AG08396 (cell line): ENCODE results near the gene DOK6.

Experiments used
- DNase-seq: peaks from one replicate; pipeline ENCODE4 v3.0.0; 2012; ENCODE audit warnings: low spot score, mixed read lengths

The DOK6 gene

DNA sequence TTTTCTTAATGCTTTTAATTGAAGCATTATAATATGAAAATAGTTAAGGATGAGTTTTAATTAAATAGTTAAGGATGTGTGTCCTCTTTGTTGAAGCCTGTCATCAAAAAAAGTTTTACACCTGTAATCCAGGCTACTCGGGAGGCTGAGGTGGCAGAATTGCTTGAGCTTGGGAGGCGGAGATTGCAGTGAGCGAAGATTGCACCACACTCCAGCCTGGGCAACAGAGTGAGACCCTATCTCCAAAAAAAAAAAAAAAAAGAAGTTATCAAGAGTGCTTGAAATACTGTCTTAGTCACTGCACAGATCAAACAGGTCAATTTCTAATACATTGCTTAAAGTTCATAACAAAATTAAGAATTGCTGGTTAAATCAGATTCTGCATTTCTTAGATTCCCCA is 353.4 kb downstream of the DOK6 start:
- no peak for DNase-seq

DNA sequence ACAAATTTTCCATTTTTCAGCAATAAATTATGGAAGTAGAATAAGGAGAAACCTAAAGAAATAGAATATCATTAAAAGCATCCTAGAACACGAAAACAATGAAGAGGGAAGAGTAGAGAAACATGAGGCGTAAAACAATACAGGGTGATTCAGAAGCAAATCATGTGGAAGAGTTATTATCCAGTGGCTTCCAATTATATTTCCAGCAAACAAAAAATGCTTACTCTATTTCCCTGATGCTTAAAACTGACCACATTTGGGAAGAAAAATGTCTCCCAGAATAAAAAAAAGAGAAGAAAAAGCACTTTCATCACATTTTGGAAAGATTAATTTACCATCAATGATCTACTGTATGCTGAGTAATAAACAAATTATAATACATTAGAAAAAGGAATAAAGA is 354.4 kb downstream of the DOK6 start:
- no peak for DNase-seq

DNA sequence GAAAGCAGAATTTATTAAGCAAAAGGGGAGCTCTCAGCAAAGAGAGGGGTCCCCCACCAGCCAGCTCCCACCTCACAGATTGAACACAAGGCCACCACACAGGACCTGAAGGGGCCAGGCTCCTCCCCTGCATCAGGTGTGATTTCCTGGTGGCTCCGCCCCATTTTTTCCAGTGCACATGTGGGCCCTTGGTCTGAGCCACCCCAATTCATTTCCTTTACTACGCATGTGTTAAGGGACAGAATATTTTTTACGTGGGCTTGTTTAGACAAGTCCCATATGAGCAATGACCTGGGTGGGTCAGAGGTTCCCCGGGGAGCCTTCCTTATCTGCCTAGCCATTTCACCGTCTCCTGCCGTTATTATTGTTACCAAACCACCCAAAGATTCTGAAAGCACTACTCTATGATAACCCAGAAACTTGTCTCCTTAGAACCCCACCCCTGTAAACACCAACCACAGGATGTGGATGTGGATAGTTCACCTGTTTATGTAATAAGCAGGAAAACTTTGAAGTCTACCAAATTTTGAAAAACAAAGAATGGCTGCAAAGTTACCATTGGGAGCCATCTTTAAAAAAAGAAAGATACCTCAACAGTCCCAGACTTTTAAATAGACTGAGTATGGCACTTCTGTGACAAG is 355.3 kb downstream of the DOK6 start:
- DNase-seq, result no peak

DNA sequence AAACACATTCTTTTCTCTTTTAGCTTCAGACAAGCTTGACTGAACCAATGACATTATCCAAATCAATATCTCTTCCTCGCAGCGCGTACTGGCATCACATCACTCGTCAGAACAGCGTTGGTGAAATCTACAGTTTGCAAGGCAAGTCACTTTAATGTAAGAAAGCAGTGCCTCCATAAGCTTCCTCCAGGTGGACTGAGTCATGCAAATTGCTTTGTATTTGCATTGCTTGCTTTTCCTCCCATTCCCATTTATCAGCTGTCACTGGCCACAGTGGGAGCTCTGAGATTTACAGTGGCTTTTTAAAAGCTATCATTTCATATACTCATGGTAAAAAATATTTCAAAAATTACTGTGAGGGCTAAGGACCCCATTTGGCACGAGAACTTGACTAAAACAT is 357.0 kb downstream of the DOK6 start:
- DNase-seq, result no peak

DNA sequence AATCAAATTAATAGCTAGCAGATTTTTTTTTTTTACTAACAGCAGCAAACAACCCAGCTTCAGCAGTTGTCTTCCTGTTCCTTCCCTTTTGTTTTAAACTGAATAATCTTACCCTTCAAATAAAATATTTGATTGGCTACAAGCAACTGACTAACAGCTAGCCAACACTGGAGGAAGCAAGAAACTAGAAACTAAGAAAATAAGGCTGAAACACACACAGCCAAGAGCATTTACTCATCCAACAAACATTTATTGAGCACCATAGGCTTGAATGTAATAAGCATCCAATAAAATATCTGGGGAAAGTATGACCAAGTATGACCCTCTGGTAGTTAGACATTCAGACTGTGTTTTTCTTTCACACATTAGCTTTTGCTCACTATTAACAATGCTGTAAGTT is 357.8 kb downstream of the DOK6 start:
- peak; percentile 6 for DNase-seq

DNA sequence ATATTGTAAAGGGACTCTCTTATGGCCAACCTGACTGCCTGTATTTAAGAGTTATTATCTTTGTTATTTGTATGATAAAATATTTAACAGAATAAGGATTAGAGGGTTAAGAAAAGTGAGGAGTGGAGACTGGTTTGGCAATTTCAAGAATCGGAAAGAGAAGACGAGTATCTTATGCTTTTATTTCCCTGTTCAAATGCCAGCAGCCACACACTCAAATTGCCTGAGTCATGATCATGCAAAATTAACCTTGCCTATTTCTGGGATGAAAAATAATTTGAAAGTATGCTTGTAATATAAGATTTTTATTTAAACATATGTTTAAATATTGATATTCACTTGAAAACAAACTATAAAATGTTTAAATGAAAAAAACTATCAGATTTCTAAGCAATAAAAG is 358.4 kb downstream of the DOK6 start:
- no peak for DNase-seq

DNA sequence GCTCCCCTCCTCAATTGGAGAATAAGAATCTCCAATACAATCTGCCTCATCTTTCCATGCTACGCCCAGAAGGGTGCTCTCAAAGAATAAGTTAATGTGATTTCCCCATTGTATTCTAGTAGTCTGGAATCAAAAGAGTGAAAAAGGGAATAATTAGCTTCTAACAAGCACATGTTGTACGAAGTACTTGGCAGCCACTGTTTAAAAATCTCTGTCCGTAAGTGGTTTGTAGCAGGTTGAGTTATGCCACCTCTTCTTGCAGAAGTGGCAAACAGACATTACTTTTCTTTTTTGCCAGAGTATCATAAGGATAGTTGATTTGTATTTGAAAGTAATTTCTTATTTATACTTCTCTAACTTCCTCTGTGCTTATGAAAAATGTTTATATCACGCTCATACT is 362.3 kb downstream of the DOK6 start:
- DNase-seq, result no peak

DNA sequence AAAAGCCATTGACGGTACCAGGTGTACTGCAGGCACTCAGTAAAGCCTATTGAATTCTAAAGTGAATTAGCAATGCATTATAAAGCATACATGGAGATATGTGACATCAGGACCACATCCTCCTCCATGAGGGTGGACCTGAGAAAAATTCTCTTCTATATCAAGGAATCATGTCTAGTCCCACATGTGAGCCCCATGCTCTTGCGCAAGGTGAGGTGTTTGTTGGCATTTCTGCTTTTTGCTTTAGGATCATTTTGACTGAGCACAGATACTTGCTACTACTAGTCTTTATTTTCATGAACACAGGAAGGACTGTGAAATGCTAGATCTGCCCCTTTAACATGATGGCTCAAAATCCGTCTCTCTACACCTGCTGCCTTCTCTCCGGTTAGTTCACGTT is 363.1 kb downstream of the DOK6 start:
- DNase-seq, result no peak

DNA sequence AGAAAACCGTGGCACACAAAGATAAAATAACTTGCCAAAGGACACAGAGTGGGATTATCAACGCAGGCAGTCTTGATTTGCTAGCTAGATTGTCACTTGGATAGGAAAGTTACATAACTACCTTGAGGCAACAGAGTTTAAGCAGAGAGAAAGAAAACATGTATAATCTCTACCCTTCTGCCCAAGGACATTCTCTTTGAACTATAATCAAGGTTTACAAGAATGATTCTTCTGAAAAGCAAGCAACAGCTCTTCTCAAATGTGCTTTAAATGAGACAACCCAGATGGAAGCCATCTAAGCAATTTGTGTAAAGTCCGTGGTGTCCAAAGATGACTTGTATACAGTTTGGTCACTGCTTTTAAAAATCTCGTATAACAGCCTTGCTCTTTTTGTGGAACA is 369.6 kb downstream of the DOK6 start:
- DNase-seq, result no peak

DNA sequence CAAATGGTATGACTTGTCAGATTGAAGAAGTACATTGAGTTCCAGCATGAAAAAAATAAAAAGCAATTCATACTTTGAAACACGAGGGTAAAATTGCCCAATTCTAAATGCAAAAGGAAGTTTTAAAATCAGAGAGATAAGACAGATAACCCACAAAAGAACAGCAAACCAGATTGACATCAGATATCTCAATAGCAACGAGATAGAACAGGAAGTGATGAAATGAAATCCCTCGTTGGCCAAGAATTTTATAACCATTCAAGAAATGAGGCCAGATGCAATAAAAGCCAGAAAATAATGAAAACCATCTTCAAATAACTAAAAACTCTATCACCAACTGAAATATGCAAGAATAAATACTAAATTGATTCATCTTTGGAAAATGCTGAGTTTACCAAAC is 374.1 kb downstream of the DOK6 start:
- DNase-seq, result no peak

DNA sequence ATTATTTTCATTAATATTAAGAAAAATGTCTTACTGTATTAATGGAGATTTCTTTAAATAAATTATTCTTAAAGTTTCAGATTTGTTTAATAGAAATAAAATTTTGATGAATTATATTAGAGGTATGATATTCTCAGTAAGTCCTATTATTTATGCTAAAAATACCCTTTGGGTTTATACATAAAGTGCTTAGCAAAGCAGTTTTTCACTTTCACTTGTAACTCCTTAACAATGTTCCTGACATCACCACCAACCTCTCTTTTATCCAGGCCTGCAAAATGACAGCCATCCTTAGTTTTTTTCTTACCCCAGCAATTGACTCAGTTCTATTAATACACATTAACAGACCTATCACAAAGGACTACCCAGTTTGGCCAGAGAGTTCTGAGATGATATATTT is 376.6 kb downstream of the DOK6 start:
- DNase-seq, result no peak

DNA sequence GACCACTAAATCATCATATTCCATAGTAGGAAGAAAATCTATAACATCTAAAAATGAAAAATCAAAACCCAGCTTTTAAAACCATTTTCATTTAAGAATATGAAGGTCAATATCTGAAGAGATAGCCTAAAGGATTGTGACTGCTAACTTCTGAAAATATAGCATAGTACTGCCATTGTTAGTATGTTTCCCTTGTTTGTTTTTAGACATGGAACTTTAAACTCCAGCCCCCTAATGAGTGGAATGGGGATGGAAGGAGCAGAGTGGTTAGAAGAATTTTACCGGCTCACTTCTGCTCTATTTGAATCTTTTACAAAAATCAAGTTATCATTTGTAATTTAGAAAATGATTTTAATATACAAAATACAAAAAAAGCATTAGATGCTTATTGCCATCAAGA is 378.0 kb downstream of the DOK6 start:
- DNase-seq, result no peak

DNA sequence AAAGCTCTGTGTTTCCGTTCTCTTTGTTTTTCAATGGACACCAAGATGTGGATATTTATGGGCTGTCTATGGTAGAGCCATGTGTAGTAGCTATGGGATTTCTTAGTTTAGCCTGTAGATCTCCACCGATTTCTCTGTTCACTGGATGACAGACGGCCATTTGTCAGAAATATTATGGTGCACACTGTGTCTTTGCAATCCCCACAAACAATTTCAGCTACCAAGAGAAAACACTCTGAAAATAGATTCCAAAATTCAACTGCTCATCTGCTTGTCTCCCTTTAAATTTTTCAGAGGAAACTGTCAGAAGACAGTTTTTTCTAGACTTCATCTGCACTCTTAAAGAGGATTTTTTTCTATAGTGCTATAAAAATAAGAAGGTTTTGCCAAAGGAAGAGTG is 380.2 kb downstream of the DOK6 start:
- DNase-seq, result no peak

DNA sequence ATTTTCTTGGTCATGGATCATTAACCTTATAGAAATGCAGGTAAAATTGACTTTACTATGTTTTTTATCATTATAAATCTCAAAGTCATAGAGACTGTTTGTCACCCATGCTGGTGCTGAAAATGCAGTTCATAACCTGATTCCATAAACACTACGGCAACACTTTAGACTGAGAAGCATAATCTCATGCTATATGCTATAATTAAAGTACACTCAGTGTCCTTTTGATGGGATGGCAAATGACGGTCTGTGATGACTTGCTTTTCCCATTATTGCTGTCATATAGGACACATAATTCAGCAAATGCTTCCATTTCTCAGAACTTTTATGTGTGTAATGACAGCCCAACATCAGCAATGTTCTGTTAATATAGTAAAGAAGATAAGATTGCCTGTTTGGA is 384.1 kb downstream of the DOK6 start:
- DNase-seq, result no peak

DNA sequence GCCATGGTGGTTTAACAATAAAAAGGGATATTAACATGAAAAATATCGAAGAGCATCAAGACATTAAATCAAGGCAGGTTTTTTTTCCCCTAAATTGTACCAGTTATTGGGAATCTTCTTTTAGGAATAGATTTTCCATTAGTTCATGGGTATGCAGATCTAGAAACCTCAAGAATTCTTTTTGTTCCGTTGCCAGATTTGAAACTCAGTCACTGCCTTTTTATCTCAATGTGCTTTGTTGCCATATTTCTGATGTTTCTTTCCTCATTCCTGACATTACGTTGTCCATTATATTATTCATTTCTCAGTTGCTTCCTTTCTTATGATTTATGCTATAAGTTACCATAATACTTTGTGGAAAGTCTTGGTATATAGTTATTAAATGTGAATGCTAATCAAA is 384.8 kb downstream of the DOK6 start:
- DNase-seq, result no peak

DNA sequence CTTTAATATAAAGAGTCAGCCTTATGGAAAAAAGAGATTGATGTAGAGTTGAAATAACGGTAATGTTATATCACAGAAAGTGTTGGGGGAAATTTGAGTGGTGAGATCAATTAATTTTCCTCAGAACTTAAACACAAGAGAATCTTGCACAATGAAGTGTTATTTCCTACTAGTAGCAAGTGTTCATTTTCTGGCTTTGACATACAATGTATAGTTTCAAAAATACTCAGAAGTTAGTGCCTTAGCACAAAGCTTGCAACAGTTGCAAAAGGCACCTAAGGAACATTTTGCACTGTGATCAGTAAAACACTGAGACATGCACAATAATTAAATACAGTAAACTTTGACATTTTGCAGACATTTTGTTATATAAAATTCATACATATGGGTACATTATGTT is 385.7 kb downstream of the DOK6 start:
- DNase-seq, result no peak

DNA sequence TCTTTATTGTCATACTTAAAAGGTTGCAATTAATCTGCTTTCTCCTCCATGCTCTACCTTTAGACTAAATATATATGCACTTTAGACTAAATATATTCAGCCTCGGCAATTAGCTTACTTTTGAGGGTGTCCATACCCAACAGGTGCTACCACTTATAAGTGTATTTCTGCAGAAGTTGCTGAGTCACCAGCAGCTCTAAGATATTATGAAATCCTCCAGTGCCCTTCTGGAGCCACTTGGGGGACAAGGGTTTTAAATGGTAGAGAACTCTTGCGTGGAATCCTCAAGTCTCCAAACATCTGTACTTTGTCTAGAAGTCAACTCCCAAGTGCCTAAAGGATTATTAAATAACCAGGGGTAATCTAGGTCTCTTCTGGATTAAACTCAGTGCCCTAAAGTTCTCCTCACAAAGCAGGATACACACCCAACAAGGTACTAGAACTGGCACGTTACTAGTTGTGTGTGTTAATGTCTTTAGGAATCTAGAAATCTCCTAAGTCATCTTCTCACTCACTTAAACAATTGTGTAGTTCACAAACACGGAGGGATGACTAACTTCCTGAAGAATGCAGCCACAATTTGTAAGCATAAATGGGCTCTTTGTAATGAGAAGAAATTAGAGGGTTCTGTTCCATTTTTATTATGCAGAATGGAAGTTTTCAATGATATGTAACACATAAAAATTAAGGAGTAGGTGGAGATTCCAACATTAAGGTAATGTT is 387.3 kb downstream of the DOK6 start:
- peak; percentile 9 for DNase-seq

DNA sequence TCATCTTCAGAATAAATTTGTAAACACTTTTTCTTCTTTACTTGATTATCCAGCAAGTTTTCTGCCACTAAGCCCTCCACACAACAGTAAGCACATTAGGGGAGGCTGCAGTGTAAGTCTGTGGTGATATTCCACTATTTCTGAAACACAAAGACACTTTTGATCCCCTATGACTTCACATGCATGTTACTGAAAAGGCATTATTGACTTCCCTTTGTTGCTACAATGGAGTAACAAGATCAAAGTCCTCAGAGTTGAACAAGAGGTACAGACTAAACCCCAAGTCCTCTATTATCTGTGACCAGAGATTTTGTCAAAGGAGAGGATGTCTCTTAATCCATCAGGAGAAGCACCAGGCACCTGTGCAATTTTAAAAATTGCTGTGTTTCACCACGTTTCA is 389.1 kb downstream of the DOK6 start:
- no peak for DNase-seq

DNA sequence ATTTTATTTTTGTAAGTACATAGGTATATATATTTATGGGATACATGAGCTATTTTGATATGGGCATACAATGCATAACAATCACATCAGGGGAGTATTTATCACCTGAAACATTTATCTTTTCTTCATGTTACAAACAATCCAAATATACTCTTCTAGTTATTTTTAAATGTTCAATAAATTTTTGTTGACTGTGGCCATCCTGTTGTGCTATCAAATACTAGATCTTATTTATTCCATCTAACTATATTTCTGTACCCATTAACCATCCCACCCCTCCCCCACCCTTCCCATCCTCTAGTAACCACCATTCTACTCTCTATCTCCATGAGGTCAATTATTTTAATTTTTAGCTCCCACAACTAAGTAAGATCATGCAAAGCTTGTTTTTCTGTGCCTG is 390.0 kb downstream of the DOK6 start:
- no peak for DNase-seq

DNA sequence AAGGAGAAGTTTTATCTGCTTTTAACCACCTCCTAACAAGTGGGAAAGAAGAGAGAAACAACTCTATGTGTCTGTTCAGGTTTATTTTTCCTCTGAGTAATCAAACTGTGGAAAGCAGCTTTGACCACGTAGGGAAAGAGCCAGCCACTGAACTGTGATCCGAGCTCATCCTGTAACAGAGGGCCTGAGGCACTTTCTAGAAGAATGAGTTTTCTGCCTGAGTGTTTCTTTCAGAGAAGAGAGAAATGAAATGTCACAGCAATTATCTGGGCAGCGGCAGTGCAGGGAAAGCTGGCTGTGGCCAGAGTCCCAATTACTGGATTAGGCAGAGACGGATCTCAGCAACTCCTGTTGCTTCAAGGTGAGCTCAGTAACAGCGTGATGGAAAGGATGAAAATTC is 395.1 kb downstream of the DOK6 start:
- DNase-seq, result peak; percentile 3

DNA sequence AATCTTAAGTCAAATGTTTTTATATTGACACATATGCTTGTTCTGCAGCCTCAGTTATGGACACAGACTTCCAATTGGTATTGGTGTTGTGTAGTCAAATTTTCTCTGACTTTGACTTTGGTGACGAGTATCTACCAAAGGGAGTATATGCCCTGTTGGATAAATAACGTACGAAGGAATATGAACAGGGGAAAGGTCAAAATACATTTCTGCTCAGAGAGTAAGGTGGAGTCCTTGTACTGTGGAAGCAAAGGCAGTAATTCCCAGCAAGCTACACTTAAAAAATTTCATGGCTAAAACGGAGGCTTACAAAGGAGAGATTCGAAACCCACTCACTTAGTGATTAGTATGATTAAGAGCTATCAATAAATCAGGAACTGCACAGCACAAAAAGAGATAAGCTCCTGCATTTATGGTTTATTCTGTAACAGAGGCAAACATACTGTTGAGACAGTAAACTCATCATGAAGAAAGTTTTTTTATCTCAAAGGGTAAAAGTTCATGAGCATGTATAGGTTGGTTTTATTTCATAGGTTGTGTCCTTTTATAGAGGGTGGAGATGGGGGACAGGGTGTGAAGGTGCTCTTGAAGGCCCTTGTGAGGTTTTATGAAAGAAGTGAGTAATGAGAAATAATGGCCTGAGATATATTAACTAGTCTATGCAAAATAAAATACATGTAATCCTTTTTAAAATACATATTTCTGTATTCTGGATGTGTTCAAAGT is 404.3 kb downstream of the DOK6 start:
- no peak for DNase-seq

DNA sequence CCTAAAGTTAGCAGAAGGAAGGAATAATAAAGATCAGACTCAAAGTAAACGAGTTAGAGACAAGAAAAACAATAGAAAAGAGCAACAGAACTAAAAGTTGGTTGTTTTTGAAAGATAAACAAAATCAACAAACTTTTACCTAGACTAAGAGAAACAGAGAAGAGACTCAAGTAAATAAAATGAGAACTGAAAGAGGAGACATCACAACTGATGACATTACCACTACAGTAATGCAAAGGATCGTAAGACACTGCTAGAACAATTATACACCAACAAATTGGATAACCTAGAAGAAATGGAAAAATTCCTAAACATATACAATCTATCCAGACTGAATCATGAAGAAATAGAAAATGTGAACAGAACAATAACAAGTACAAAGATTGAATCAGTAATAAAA is 407.7 kb downstream of the DOK6 start:
- DNase-seq, result no peak

DNA sequence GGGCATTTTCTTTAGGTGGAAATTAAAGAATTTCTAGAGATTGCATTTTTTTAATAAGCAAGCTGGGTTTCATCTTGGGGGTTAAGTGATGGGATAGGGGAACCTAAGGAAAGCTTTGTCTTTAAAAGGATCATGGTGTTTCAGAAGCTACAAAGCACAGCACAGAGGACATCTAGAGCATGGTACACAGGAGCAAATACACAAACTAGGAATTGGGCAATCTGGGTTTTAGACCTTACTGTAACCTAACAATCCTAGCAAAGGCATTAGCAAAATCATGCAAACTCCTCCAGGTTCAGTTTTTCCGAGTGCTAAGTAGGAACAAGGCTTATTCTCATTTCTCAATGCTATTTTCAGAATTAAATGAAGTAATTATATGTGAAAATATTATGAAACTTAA is 412.9 kb downstream of the DOK6 start:
- DNase-seq, result no peak
